GM19035 (cell line): ENCODE results near the gene MOK.

Source experiments
- ATAC-seq: cut with Tn5 transposase; IDR thresholded peaks from one replicate; pipeline ENCODE4 v1.9.1; 2021; ENCODE audit not compliant: unreplicated experiment

The MOK gene

DNA sequence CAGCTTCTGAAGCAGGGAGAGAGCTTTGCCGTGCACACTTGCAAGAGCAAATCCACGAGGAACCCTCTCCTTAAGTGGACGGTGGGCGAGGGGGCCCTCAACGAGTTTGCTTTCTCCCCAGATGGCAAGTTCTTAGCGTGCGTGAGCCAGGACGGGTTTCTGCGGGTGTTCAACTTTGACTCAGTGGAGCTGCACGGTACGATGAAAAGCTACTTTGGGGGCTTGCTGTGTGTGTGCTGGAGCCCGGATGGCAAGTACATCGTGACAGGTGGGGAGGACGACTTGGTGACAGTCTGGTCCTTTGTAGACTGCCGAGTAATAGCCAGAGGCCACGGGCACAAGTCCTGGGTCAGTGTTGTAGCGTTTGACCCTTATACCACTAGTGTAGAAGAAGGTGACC lies 96.2 kb downstream of the MOK start:
- ATAC-seq = no peak

DNA sequence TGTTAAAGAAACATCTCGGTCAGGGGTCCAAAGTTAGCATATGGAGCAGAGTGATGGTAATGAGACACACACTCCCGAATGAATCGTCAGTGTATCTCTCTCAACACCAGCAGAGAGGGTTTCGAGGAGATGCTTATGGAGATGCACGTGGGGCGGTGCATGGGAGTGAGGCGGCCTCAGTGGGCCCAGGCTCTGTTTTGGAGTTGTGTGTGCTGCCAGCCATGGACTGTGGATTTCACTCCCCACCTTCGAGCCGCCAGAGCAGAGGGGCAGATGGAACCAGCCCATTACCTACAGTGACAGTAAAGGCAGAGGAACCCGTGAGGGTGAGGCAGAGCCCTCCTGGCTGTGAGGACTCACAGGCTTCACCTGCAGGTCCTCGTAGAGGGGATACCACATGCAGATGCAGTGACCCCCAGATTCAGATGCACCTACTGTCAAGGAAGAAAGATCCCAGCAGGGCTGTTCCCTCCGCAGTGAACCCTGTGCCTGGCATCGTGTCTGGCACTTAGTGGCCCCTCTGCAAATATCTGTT lies 97.1 kb downstream of the MOK start:
- ATAC-seq = no peak

DNA sequence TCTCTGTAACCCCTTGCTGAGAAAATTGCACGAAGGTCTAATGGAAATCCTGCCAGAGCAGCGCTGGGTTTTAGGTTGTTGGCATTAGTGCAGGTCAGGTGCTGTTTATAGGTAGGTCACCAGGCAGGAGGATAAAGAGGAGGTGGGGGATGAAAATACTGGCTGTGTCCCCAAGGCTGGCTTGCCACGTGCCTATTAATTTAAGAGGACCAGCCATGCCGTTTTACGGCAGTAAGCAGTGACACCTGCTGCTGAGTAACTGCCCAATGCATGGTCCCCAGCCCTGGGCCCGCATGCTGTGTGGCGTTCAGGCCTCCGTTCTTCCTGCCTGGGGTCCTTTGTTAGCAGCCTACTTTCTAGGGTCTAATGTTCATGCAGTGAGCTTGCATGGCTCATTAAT lies 98.0 kb downstream of the MOK start:
- no peak for ATAC-seq

DNA sequence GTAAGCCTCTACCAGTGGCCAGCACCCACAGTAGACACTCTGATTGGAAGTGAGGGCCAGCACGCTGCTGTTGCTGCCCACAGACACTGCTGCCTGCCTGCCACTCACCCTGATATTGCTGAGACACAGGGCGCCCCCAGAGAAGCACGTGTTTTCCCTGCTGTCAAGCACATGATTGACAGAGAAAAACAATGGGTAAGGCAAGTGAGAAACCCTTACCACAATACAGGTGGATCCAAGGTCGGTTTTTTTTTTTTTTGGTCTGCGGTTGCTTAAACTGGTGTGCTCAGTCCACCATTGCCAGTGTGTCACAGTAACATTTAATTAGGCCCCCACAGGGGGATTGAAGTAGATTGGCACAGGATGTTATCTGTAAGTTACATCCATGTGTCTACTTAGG lies 99.4 kb downstream of the MOK start:
- ATAC-seq = no peak

DNA sequence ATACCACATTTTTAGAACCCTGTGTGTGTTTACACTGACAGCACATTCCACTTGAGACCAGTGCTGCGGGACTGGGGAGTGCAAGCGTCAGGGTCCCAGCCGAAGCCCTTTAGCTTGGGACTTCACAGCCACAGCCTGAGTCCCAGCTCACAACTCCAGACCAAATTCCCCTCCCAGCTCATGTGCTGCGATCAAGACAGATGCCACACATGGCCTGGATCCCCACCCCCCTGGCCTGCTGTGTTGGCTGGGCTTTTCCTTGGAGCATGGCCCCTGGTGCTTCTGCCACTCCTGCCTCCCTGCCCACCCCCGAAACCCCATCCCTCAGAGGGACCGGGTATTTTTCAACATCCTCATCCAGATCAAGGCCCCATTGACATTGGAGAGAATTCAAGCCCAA lies 101.6 kb downstream of the MOK start:
- ATAC-seq = no peak

DNA sequence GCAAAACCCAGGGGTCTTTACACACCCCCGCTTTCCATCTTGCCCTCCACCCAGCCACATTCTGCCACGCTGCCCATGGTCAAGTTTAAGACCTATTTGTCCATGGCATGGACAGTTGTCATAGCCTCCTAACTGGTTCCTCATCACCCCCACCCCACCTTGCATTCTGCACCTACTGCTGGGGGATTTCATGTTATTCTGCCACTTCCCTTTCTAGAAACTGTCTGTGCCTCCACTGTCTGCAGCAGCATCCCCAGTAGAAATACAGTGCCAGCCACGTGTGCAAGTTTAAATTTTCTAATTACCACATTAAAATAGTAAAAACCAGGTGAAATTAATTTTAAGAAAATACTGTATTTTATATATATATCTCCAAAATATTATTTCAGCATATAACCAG lies 102.0 kb downstream of the MOK start:
- no peak for ATAC-seq

DNA sequence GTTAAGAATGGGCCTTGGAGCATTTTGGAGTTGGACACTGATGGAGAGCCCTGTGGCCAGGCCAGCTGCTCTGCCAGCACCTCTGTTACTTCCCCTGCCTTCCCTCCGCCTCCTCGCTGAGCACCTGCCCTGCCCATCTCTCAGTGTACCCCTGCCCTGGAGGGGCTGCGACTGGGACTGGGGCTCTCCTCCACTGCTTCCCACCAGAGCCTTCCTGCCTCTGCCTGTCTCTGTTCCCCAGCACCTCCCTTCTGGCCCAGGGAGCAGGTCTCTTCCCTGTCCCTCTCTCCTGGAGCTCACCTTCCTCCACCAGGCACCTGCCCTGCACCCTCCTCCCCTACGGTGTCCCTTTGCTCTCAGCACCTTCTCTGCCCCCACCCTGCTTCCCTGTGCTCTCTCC lies 103.2 kb downstream of the MOK start:
- ATAC-seq = no peak

DNA sequence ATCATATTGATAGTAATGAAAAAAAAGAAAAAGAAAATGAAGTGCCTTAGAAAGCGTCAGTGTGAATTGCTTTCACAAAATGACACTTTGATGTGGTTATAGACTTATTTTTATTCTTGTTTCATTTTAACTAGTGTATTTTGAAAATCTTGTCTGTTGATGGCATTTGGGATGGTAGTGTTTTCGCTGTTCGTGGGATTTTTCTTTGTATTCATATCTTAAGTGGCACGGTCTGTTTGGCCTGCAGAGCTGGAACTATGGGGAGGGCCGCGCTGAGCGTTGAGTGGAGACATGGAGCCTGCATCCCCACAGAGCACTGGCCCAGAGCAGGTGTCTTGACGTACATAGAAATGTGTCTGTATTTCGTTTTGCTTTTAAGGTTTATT lies 103.6 kb downstream of the MOK start:
- ATAC-seq = no peak

DNA sequence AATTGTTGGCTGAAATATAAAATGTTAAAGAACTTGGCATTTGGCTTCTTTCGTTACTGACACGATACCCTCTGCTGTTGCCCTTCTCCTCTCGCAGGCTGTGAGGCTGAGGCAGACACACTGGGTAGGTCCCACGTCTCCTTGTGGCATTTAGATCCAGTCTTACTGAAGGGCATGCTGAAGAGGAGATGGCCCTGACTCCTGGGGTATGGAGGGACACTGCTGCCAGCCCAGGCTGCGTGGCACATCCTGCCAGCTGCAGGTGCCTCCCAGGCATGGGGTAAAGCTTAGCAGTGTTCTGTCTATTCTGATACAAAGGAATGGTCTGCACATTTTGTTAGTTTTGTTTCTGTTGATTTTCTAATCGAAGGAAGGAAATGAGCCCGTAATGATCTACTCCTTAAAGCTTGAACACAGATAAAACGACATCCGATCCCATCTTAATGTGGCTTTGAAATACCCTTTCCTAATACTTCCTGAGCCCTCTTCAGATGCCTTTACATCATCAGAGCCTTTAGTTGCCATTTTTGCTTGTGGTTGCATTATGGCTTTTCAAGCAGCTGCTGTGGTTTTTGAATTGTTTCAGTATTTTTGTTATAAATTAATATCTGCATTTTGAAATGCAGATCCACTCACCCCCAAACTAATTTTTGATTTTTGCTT lies 104.1 kb downstream of the MOK start:
- no peak for ATAC-seq

DNA sequence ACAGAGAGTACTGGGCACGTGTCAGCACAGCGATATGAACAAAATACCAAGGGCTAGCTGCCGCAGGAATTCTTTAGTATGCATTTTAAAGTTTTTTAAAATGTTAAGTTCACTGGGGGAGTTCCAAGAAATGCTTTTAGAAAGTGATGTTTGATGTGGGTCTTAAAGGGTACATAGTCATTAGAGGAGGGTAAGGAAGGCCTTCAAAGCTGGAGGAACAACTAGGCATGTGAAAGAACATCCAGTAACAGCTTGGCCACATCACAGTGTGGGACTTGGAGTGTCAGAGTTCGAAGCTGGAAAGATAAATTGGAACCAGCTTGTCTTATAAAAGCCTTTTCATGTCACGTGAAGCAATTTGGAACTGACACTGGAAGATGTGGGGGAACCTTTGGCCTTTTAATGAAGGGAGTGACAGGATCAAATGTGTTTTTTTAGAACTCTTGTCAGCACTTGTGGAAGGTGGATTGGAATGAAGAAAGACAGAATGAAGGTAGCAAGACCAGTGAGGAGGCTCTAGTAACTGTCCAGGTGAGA lies 107.6 kb downstream of the MOK start:
- no peak for ATAC-seq

DNA sequence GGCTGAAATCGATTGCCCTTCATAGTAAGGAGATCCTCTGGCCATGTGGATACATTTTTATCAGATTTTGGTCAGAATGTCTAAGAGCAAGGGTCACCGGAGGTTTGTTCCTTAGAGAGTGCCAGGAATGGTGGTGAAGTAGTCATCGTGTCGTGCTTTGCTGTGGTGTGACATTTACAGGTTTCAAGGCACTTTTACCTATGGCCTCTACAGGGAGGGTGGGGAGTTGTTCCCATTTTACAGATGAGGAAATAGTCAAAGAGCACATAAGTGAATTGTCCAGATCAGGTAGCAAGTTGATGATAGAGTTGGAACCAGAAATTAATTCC lies 108.1 kb downstream of the MOK start:
- no peak for ATAC-seq

DNA sequence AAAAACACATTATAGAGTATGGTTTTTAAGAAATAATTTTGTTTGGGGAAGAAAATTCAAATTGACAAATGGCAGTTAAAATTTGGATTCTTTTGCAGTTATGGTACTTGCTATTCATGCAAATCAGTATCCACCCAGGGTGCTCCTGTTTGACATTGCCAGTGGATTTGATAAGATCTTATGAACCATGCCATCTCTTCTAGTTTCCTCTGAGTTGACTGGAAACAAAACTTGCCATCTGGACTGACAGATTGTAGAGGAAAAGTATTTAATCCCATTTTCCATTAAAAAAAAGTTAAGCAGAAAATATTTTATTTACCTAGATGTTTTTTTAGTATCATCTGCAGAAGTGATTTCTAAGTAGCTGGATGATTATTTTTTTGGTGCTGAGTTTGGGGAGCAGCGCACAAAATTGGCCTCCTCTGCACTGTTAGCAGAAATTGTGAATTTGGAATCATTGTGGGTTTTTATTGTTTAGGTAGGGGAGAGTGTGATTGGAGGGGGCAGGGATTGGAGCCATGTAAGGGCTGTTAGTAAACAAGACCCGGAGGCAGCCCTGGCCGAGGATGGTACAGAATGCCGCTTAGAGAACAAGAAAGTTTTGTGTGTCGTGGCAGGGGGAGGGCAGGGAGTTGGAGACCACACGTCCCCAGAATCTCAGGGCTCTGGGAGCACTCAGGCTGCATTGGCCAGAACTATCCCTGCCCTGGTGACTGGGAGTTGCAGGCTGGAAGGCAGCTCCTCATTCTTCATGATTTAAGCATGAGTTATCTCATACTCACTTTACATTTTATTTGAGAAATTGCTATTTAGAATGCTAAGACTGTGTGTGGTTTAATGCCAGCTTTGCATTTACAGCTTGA lies 108.7 kb downstream of the MOK start:
- ATAC-seq = no peak

DNA sequence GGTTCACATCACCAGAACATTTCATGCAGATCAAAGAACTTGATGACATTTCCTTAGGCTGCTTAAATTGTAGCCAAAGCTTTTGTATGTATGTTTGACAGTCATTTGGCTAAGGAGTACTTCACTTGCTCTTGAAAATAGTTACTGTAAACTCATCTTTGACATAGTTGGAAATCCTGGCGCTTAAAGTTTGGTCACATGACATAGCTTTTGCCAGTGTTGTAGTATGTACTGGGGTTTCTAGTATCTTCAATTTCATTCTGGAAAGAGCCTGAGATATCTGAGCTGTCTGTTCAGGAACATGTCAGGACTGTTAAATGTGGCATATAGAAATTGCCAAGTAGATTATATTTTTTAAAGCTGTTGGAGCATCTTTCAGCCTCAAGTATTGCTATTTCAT lies 109.5 kb downstream of the MOK start:
- no peak for ATAC-seq

DNA sequence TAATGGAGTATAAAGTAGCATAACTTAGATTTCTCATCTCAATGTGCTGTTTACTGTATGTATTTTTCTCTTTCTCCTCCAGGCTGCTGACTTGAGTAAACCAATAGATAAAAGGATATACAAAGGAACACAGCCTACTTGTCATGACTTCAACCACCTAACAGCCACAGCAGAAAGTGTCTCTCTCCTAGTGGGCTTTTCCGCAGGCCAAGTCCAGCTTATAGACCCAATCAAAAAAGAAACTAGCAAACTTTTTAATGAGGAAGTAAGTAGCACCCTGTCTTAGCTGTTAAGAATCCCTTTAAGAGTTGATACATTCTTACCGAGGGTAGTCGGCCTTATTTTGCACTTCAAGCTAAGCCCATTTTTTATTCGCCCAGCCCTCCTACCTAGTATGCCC lies 110.1 kb downstream of the MOK start:
- no peak for ATAC-seq

DNA sequence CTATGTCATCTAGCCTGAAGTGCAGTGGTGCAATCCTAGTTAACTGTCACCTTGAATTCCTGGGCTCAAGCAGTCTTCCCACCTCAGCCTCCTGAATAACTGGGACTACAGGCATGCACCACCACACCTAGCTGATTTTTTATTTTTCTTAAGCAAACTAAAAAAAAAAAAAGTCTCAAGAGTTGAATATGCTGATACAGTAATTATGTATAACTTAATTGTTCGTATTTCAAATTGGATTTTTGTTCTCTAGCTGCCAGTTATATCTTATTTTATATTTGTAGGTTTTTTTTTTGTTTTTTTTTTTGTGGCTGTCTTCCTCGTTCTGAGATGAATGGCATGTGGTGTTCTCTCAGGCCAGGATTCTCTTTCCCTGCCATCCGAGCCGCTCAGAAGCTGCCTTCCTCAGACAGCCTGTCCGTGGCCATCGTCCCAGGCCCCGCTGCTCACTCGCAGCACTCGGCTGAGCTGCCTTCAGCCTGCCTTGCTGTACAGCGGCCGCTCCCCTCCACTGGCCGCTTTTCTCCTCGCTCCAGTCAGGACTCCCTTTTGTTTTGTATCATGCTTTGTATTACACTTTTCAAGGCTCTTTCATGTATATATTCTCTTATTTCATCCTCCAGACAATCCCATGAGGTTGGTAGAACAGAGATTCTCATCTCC lies 112.0 kb downstream of the MOK start:
- ATAC-seq = no peak

DNA sequence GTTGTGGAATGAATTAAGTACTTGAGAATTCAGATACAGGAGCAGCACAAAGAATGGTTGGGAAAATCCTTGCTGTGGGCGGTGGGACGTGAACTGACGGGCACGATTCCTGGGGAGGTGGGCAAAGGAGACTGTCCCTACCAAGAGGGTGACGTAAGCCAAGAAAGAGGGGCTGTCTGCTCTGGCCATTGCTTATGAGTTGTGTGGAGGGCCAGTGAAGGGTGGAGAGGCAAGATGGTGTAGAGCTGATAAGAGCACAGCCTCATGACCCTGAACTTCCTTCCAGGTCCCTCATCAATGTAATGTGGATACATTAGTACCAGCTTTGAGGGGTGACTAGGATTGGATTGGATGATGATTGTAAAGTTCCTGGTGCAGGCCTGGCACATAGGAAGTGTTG lies 115.1 kb downstream of the MOK start:
- ATAC-seq = no peak

DNA sequence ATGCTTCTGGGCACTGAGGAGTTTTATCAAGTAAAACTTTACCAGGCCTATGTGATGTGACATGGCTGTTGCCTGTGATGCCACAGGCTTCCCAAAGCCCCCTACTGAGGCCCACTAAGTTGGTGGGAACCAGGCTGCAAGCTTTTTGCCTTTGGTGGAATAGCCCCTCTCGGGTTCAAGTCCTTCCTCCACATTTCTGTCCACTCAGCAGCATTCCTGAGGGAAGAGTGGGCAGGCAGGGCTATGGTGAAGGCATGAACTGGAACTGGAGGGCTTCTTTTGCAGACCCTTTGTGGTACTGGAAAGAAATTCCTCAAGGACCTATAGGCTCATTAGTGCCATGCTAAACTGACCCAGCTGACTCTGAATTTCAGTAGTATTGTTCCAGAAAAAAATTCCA lies 116.8 kb downstream of the MOK start:
- ATAC-seq = no peak

DNA sequence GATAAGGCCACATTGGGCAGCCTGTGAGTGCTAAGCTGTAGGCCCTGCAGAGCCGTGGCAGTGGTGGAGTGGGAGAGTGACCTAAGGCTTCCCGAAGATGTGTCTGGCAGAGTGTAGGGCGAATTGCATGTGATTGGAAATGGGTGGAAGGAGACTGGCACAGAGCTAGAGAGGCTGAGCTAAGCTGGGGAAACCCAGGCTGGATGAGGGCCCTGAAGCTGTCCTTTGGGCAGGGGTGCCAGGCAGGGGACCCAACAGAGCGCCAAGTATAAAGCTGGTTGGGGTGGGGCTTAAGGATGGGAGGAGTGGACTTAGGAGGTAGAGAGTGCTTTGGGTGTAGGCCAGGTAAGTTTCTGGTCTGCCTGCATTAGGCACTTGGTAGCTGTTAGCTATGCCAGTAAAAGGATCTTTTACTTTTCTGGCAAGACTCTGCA lies 117.4 kb downstream of the MOK start:
- no peak for ATAC-seq

DNA sequence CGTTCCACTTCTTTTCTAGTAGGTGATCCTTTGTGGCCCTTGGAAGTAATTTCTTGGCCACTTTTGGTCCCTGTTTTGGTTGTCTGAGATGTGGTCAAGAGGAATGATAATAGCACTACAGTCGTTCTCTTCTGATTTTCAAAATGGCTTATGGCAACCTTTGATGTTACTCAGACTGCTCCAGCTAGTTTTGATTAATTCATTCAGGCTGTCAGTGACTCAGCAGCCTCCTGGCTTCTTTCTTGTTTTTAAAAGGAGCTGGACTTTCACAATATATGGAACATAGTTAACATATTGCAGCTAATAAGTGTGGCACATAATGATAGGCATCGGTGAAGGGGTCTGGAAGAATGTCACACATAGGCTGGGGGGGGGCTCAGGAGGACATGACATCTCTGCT lies 117.9 kb downstream of the MOK start:
- ATAC-seq = no peak

DNA sequence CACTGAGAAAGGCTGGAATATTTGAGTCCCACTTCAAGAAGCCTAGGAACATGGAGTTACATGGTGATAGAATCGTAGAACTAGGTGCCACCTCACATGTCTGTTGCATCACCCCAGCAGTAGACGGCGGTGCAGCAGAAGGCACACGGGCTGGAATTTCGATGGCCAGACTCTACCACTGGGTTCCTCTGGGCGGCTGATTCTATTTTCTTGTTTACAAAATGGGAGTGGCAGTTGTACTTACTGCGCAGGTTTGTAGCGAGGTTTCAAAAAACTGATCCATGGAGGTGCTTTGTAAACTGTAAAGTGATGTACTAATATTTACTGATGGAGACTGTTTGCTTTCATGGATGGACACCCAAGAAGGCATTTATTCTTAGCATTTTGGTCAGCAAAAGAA lies 119.6 kb downstream of the MOK start:
- no peak for ATAC-seq

DNA sequence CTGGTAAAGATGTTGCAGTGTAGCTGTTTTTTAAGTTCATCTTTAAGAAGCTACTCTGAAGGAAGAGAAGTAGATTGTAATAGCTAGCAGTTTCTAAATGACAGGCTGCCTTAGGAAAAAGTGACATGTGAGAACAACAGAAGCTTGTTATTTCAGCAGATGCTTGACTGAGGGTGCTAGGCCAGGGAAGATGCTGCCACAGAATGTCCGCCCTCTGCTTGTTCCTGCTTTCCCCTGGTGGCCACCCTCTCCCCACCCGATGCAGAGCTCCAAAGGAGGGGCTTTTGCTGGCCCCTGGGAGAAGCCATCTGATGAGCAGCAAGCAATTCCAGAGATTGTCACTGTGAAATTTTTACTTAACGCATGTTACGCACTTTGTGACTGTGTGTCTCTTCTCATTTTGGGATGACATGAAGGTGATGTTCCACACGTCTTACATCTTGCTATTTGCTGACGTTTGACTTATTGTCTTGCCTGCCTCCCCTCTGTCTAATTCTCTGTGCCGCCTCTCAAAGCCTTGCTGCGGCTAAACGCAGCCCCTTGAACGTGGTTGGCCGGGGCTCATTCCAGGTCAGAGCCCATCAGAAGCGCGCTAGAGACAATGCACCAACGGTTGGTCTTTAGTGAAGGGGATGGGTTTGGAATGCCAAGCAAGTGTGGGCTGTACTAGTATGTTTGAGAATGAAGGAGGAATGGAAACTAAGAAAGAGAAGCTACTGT lies 120.5 kb downstream of the MOK start:
- ATAC-seq = no peak
